WERI-Rb-1 (cell line): ENCODE measurements around the gene ELN.

Source experiments
- DNase-seq: peaks from one replicate; pipeline ENCODE4 v3.0.0-alpha.2; 2020
- H3K27ac ChIP-seq: fragments of 250-450 bp; sonication (Bioruptor Pico); 2 replicates; pipeline ENCODE4 v1.5.1; 2020; ENCODE audit warnings: mild to moderate bottlenecking, moderate library complexity
- H3K27me3 ChIP-seq: fragments of 250-450 bp; sonication (Bioruptor Pico); 2 replicates; pipeline ENCODE4 v1.5.1; 2021; ENCODE audit warnings: mild to moderate bottlenecking, low read depth, moderate library complexity; ENCODE audit not compliant: insufficient read depth, severe bottlenecking
- H3K36me3 ChIP-seq: fragments of 250-450 bp; sonication (Bioruptor Pico); 2 replicates; pipeline ENCODE4 v1.5.1; 2020; ENCODE audit warnings: mild to moderate bottlenecking, moderate library complexity
- H3K4me3 ChIP-seq: 2 replicates; pipeline ENCODE4 v1.5.1; 2011; ENCODE audit warnings: low read depth, mild to moderate bottlenecking, control low read depth, low read length
- H3K9me3 ChIP-seq: fragments of 250-450 bp; sonication (Bioruptor Pico); 2 replicates; pipeline ENCODE4 v1.5.1; 2021; ENCODE audit warnings: mild to moderate bottlenecking, moderate library complexity; ENCODE audit not compliant: severe bottlenecking
- TF ChIP-seq, protein P1 (sequence below): IDR thresholded peaks from 2 replicates; pipeline ENCODE4 v1.5.1; 2011; ENCODE audit warnings: low read depth, mild to moderate bottlenecking, control low read depth, inconsistent platforms, low read length

Gene ELN

DNA sequence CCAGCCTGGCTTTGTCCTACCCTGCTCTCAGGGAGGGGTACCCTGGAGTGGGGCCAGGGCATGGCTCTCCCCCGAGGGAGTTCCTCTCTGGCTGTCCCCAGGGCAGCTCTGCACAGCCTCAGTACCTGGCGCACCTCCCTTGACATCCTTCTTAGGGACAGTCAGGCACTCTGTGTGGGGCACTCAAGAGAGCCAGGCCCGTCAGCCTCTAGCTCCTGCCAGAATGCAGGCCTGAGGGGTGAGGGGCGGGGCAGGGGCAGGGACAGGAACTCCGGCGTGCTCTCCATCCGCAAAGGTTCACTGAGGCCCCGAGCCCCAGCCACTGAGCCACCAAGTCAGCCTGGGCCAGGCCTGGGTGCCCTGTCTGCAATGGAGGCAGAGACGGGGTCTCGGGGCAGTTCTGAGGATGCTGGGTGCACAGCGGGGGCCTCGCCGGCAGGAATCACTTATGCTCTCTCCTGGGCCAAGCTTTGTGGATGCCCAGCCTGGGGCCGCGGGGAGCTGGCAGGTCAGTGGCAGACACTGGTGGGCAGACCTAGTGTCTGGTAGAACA is 65.8 kb downstream of the ELN start:
- Histone ChIP-seq H3K9me3 (peaks cover 6% of the 10 kb centered on the region), H3K36me3 (peaks cover 21% of the 10 kb centered on the region), H3K27me3 (no peaks in the 10 kb centered on the region), H3K27ac (no peak overlapping the region), H3K4me3 (no peak overlapping the region)
- TF ChIP-seq, protein P1, sequence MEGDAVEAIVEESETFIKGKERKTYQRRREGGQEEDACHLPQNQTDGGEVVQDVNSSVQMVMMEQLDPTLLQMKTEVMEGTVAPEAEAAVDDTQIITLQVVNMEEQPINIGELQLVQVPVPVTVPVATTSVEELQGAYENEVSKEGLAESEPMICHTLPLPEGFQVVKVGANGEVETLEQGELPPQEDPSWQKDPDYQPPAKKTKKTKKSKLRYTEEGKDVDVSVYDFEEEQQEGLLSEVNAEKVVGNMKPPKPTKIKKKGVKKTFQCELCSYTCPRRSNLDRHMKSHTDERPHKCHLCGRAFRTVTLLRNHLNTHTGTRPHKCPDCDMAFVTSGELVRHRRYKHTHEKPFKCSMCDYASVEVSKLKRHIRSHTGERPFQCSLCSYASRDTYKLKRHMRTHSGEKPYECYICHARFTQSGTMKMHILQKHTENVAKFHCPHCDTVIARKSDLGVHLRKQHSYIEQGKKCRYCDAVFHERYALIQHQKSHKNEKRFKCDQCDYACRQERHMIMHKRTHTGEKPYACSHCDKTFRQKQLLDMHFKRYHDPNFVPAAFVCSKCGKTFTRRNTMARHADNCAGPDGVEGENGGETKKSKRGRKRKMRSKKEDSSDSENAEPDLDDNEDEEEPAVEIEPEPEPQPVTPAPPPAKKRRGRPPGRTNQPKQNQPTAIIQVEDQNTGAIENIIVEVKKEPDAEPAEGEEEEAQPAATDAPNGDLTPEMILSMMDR, result no peak
- DNase-seq, result no peak

GRCh38 chr7:74094224-74095101 is 66.5 kb downstream of the ELN start:
- DNase-seq, result no peak
- TF ChIP-seq, protein P1, result no peak
- H3K27me3 ChIP-seq, result no peaks in the 10 kb centered on the region
- H3K27ac ChIP-seq, result no peak overlapping the region
- H3K9me3 ChIP-seq, result peaks cover 6% of the 10 kb centered on the region
- peaks cover 22% of the 10 kb centered on the region for H3K36me3 ChIP-seq
- no peak overlapping the region for H3K4me3 ChIP-seq

DNA sequence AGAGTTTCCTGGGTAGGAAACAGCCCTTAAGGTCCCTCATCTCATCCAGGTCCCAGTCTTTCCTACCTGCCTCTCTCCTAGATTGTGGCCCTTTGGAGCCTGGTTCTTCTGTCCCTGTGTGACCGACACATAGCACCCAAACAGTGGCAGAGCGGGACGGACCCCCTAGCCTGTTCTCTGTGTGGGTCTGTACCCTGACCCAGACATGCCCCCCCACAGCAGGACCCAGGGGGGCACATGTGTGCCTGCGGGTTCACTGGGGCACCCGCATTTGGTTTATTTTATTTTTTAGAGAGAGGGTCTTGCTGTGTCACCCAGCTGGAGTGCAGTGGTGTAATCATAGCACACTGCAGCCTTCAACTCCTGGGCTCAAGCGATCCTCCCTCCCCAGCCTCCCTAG is 67.2 kb downstream of the ELN start:
- TF ChIP-seq, protein P1, result no peak
- Histone ChIP-seq H3K36me3 (peaks cover 26% of the 10 kb centered on the region), H3K27ac (no peak overlapping the region), H3K4me3 (no peak overlapping the region), H3K27me3 (no peaks in the 10 kb centered on the region), H3K9me3 (peaks cover 6% of the 10 kb centered on the region)
- no peak for DNase-seq

GRCh38 chr7:74097937-74098614 is 70.1 kb downstream of the ELN start:
- Histone ChIP-seq H3K27me3 (no peaks in the 10 kb centered on the region), H3K36me3 (peaks cover 35% of the 10 kb centered on the region), H3K9me3 (peaks cover 6% of the 10 kb centered on the region), H3K4me3 (no peak overlapping the region), H3K27ac (peak overlapping the region; percentile 80)
- peak; percentile 84 for DNase-seq
- TF ChIP-seq, protein P1, result no peak

DNA sequence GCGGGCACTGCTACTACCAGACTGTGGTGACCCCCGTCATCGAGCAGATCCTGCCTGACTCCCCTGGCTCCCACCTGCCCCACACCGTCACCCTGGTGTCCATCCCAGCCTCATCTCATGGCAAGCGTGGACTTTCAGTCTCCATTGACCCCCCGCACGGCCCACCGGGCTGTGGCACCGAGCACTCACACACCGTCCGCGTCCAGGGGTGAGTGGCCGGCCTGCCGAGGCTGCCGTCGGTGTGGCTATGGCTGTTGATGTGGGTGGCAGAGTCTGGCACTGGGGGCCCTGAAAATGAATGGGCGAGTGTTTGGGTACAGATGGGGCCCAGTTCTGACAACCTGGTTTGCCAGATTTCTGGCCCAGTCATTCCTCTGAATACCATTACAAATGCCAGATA is 71.1 kb downstream of the ELN start:
- TF ChIP-seq, protein P1, result no peak
- Histone ChIP-seq H3K9me3 (peaks cover 6% of the 10 kb centered on the region), H3K27ac (no peak overlapping the region), H3K4me3 (no peak overlapping the region), H3K36me3 (peaks cover 40% of the 10 kb centered on the region), H3K27me3 (no peaks in the 10 kb centered on the region)
- DNase-seq, result no peak
